ENCODE data around the gene COPS3. TPM values are rescaled to one million over a fixed set of nuclear protein-coding genes. Genes with fewer than 3 reads are reported as not detected.

The COPS3 gene
- total and polyA plus RNA-seq, 2 of the 4 experiments (the other 2 are of a cell fraction): 71.4 to 144 TPM

DNA sequence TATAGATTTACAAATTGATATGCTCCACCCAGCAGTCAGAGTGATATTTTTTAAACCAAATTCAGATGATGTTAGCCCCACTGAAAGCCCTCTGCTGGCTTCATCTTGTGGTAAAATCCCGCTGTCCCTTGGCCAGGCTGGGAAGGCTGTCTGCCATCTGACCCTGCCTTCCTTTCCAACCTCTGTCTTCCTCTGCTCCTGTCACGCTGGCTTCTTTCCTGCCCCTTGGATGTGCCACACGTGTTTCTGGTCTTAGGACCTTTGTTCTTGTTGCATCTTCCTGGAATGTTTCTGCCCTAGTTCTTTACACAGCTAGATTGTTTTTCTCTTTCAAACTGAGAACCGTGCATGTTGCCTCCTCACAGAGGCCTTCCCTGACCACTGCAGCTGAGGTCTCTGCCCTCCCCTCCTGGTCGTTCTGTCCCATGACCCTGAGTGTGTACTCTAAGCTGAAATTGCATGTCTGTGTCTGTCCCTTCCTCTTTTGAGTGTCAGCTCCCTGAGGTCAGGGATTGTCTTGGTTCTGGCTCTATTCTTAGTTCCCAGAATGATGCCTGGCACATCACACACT lies 33.5 kb upstream of the COPS3 start:
- no peaks in the 10 kb centered on the region for H3K9me1 ChIP-seq (ENCODE audit: insufficient read depth, low read length)
- H3K4me2 ChIP-seq (ENCODE audit: low read depth, low read length): no peak overlapping the region
- H3K56ac ChIP-seq (ENCODE audit: extremely low read depth, insufficient read depth, low read length): no peak overlapping the region
- no peak overlapping the region for H2BK120ac ChIP-seq (ENCODE audit: low read depth, low read length)
- H3K18ac ChIP-seq (ENCODE audit: low read depth, low read length): no peak overlapping the region
- POLR2A ChIA-PET (ENCODE audit: unreplicated experiment): no interaction called here
- H3K79me1 ChIP-seq (ENCODE audit: low read depth in 1 of 2, low read length in 2 of 2): no peaks in the 10 kb centered on the region
- no peak overlapping the region for H2BK5ac ChIP-seq (ENCODE audit: low read depth, low read length, poor library complexity, severe bottlenecking)
- H3K9me3 ChIP-seq (ENCODE audit: control insufficient read depth, insufficient read depth, low read length): no peaks in the 10 kb centered on the region
- no peak overlapping the region for H3K9ac ChIP-seq (ENCODE audit: low read depth, low read length)
- H3K36me3 ChIP-seq (ENCODE audit: control insufficient read depth, insufficient read depth, low read length): no peaks in the 10 kb centered on the region
- no peaks in the 10 kb centered on the region for H3K27me3 ChIP-seq (ENCODE audit: control insufficient read depth, insufficient read depth, low read length)
- H4K5ac ChIP-seq (ENCODE audit: low read depth, low read length): no peak overlapping the region
- dilution Hi-C loops (cut with HindIII; ENCODE audit: low sequenced_read_pairs, unreplicated experiment) (no loop called here), intact Hi-C loops (cut with micrococcal nuclease) (no loop called here), in situ Hi-C loops (cut with MboI; ENCODE audit: low sequenced_read_pairs) (no loop called here)
- no peak overlapping the region for H2BK15ac ChIP-seq (ENCODE audit: low read depth, low read length)
- 89% methylated on average over 2 of the region's 5 CpGs; no CpG with 5 or more reads in 1 of the 2 experiments for WGBS, 2 experiments (ENCODE audit: extremely low coverage in 2 of 2, insufficient read length in 1 of 2)
- H3K4me3 ChIP-seq (ENCODE audit: insufficient read depth, low read depth, low read length): no peak overlapping the region
- no peak overlapping the region for H3K4ac ChIP-seq (ENCODE audit: low read depth, low read length)
- no peak for ATAC-seq (ENCODE audit: low read depth)
- CTCF ChIA-PET: interaction anchor here (0.6 kb wide), 1 partner anchor 12 kb away, joined by 4 read pairs; no protein-coding TSS in a partner anchor
- H2BK20ac ChIP-seq (ENCODE audit: low read depth, low read length): no peak overlapping the region
- TF ChIP-seq MXI1 (IDR thresholded peaks at IDR 0.05; ENCODE audit: borderline replicate concordance, low read depth, low read length) (no peak), CHD1 (IDR thresholded peaks at IDR 0.05; ENCODE audit: low read depth, low read length) (no peak), NFE2L2 (IDR thresholded peaks at IDR 0.05; ENCODE audit: low read depth, low read length) (no peak), FOS (IDR thresholded peaks at IDR 0.05; ENCODE audit: low read depth, low read length) (no peak), SMC3 (IDR thresholded peaks at IDR 0.05; ENCODE audit: low read depth, low read length) (no peak), MAFK (IDR thresholded peaks at IDR 0.05; ENCODE audit: low read depth, low read length) (no peak), ELK1 (IDR thresholded peaks at IDR 0.05; ENCODE audit: borderline replicate concordance, low read depth, low read length) (no peak), MAZ (IDR thresholded peaks at IDR 0.05; ENCODE audit: borderline replicate concordance, low read depth, low read length) (no peak), POLR2A (IDR thresholded peaks at IDR 0.05; ENCODE audit: low read depth, low read length) (no peak), BHLHE40 (IDR thresholded peaks at IDR 0.05; ENCODE audit: low read depth, low read length) (no peak), RAD21 (IDR thresholded peaks at IDR 0.05; ENCODE audit: low read length) (no peak), RCOR1 (IDR thresholded peaks at IDR 0.05; ENCODE audit: insufficient replicate concordance, low read length) (no peak), RFX5 (IDR thresholded peaks at IDR 0.05; ENCODE audit: low read depth, low read length) (no peak), CTCF (conservative IDR thresholded peaks at IDR 0.05; ENCODE audit: low read depth, low read length) (no peak), CEBPB (IDR thresholded peaks at IDR 0.05; ENCODE audit: low read depth, low read length) (no peak)
- TF ChIP-seq, protein P1, sequence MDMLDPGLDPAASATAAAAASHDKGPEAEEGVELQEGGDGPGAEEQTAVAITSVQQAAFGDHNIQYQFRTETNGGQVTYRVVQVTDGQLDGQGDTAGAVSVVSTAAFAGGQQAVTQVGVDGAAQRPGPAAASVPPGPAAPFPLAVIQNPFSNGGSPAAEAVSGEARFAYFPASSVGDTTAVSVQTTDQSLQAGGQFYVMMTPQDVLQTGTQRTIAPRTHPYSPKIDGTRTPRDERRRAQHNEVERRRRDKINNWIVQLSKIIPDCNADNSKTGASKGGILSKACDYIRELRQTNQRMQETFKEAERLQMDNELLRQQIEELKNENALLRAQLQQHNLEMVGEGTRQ (IDR thresholded peaks at IDR 0.05; ENCODE audit: low read depth, low read length): no peak
- H3K23ac ChIP-seq (ENCODE audit: low read depth, low read length): no peak overlapping the region
- H2AK9ac ChIP-seq (replicated peaks; ENCODE audit: low read depth, low read length, poor library complexity): no peak overlapping the region
- no peaks in the 10 kb centered on the region for H4K20me1 ChIP-seq (ENCODE audit: insufficient read depth, low read length)
- no peak overlapping the region for H3K14ac ChIP-seq (replicated peaks; ENCODE audit: low read depth, low read length)
- H4K8ac ChIP-seq (ENCODE audit: low read depth in 2 of 2, low read length in 2 of 2): no peak overlapping the region
- BruUV-seq (replicated peaks): no TSS peak
- H2AK5ac ChIP-seq (ENCODE audit: low read depth, low read length): no peak overlapping the region
- no peak overlapping the region for H4K91ac ChIP-seq (ENCODE audit: insufficient read depth, low read depth, low read length)
- H3K27ac ChIP-seq (ENCODE audit: insufficient read depth, low read length): no peak overlapping the region
- H2AFZ ChIP-seq (replicated peaks; ENCODE audit: low read length, poor library complexity): peak overlapping the region; percentile 58
- H3K4me1 ChIP-seq (ENCODE audit: control insufficient read depth, insufficient read depth, low read length): no peaks in the 10 kb centered on the region
- no peak for DNase-seq
